Left ventricle myocardium superior (tissue), 1 donor: ENCODE results near the gene CRACR2A. TPM values are rescaled to one million over a fixed set of nuclear protein-coding genes. Genes with fewer than 3 reads are reported as not detected.

Source experiments
- ATAC-seq: fragments of 200-7000 bp; cut with Tn5 transposase; one replicate; pipeline ENCODE4 v1.9.1; 2020; ENCODE audit warnings: mild to moderate bottlenecking, moderate library complexity
- DNase-seq: peaks from one replicate; pipeline ENCODE4 v3.0.0-alpha.2; 2020
- intact Hi-C: fragments of 100-400 bp; cut with micrococcal nuclease; formaldehyde crosslinking; loops from one replicate; pipeline ENCODE4 v1.11.0; 2022
- total RNA-seq: library from RNA; stranded (reverse); fragmentation: NEBNext Ultra II Directional; extraction: Animal tissue kit (Norgen Biotek cat#: 25700); gene quantifications from one replicate; pipeline ENCODE4 v1.2.1, GENCODE V29; 2021
- donor health status: DM: no; HTN: yes; CAD: no; lungs with severe emphysema.

Gene CRACR2A
- total RNA-seq, 1 donor from 2014 or later: 2.5 TPM

GRCh38 chr12:3606128-3606527 is 146.8 kb downstream of the CRACR2A start:
- no peak for ATAC-seq
- DNase-seq: no peak
- intact Hi-C loops: no loop called here

- intact Hi-C loops: no loop called here
- ATAC-seq: no peak
- no peak for DNase-seq
Observed at GRCh38 chr12:3605692-3606091, 147.2 kb downstream of the CRACR2A start.

GRCh38 chr12:3604748-3605586 is 147.9 kb downstream of the CRACR2A start:
- peak; percentile 84 for ATAC-seq
- peak; percentile 87 for DNase-seq
- intact Hi-C loops: no loop called here

GRCh38 chr12:3604286-3604685 is 148.6 kb downstream of the CRACR2A start:
- intact Hi-C loops: no loop called here
- no peak for DNase-seq
- ATAC-seq: no peak

GRCh38 chr12:3603576-3603975 is 149.3 kb downstream of the CRACR2A start:
- no peak for ATAC-seq
- intact Hi-C loops: no loop called here
- DNase-seq: no peak

- no peak for DNase-seq
- no peak for ATAC-seq
- intact Hi-C loops: no loop called here
Observed at GRCh38 chr12:3602488-3602887, 150.4 kb downstream of the CRACR2A start.

GRCh38 chr12:3601461-3602150 is 151.3 kb downstream of the CRACR2A start:
- ATAC-seq: no peak
- intact Hi-C loops: no loop called here

GRCh38 chr12:3600951-3601350 is 152.0 kb downstream of the CRACR2A start:
- no peak for DNase-seq
- intact Hi-C loops: no loop called here
- ATAC-seq: no peak

More at GRCh38 chr12:3601461-3602150, 151.3 kb downstream of the CRACR2A start:
- no peak for DNase-seq

GRCh38 chr12:3600039-3600720 is 152.7 kb downstream of the CRACR2A start:
- intact Hi-C loops: no loop called here
- DNase-seq (no peak), ATAC-seq (peak; percentile 71)

- no peak for DNase-seq
- no peak for ATAC-seq
- intact Hi-C loops: no loop called here
Observed at GRCh38 chr12:3598896-3599860, 153.7 kb downstream of the CRACR2A start.

- intact Hi-C loops: no loop called here
- ATAC-seq: no peak
- no peak for DNase-seq
Observed at GRCh38 chr12:3597526-3598210, 155.2 kb downstream of the CRACR2A start.

- intact Hi-C loops: no loop called here
- ATAC-seq (peak; percentile 11), DNase-seq (no peak)
Observed at GRCh38 chr12:3596703-3597415, 156.1 kb downstream of the CRACR2A start.

- intact Hi-C loops: no loop called here
- ATAC-seq: no peak
- no peak for DNase-seq
Observed at GRCh38 chr12:3595721-3596120, 157.2 kb downstream of the CRACR2A start.

GRCh38 chr12:3594966-3595365 is 157.9 kb downstream of the CRACR2A start:
- ATAC-seq (no peak), DNase-seq (no peak)
- intact Hi-C loops: no loop called here

- ATAC-seq (no peak), DNase-seq (no peak)
- intact Hi-C loops: no loop called here
Observed at GRCh38 chr12:3593906-3594483, 158.9 kb downstream of the CRACR2A start.

- ATAC-seq (no peak), DNase-seq (no peak)
- intact Hi-C loops: no loop called here
Observed at GRCh38 chr12:3592856-3593625, 159.9 kb downstream of the CRACR2A start.

GRCh38 chr12:3589745-3590144 is 163.2 kb downstream of the CRACR2A start:
- intact Hi-C loops: no loop called here

More at GRCh38 chr12:3589745-3590144, 163.2 kb downstream of the CRACR2A start:
- no peak for DNase-seq
- no peak for ATAC-seq
